Natural killer cell treated with Interleukin-12 subunit alpha and Interleukin-12 subunit beta and Interleukin-15 and Interleukin-18, amount 100 ng/mL, for 72 hours (primary cell): ENCODE measurements around the gene YES1. TPM values are rescaled to one million over a fixed set of nuclear protein-coding genes. Genes with fewer than 3 reads are reported as not detected.
"Not testable (repeated sequence)": the region's sequence is repeated elsewhere in the genome, so short reads cannot be mapped to it uniquely, and the experiment has no call there.

Experiments used
- ATAC-seq, 2 donors: fragments of 150-1000 bp; cut with Tn5 transposase in 1 of 2; sonication (Bioruptor Pico), chemical (Tn5 transposase) in 1 of 2; 2 replicates each; pipeline ENCODE4 v1.10.0; 2021
- DNase-seq: peaks from one replicate; pipeline ENCODE4 v3.0.0; 2022; ENCODE audit warnings: low spot score
- H3K27ac Mint-ChIP-seq, 2 donors: 1 replicate in 1 of 2; 2 replicates in 1 of 2; pipeline ENCODE4 v1.8.0; 2022; ENCODE audit warnings: mixed read lengths in 2 of 2, mild to moderate bottlenecking in 1 of 2, moderate library complexity in 1 of 2
- H3K27me3 Mint-ChIP-seq, 2 donors: 1 replicate in 1 of 2; 2 replicates in 1 of 2; pipeline ENCODE4 v1.8.0; 2022; ENCODE audit warnings: mixed read lengths in 2 of 2
- H3K36me3 Mint-ChIP-seq: one replicate; pipeline ENCODE4 v1.8.0; 2022; ENCODE audit warnings: mixed read lengths
- H3K4me1 Mint-ChIP-seq, 2 donors: 1 replicate in 1 of 2; 2 replicates in 1 of 2; pipeline ENCODE4 v1.8.0; 2022; ENCODE audit warnings: low read depth in 2 of 2, mixed read lengths in 2 of 2, mild to moderate bottlenecking in 1 of 2
- H3K4me3 Mint-ChIP-seq: one replicate; pipeline ENCODE4 v1.8.0; 2022; ENCODE audit warnings: mixed read lengths
- H3K9me3 Mint-ChIP-seq: 2 replicates; pipeline ENCODE4 v1.8.0; 2022; ENCODE audit warnings: mixed read lengths
- total RNA-seq, 2 donors: library from RNA; stranded (reverse); gene quantifications; one replicate each; pipeline ENCODE4 v1.2.3, GENCODE V29; 2022

Gene YES1
- total RNA-seq, 2 donors from 2014 or later, result 30.8 to 33.3 TPM

GRCh38 chr18:813172-814071 lies 1.4 kb upstream of the YES1 start:
- Mint-ChIP-seq H3K9me3 (no peaks in the 10 kb centered on the region), H3K4me1 (peaks cover 62 to 66% of the 10 kb centered on the region in 2 donors), H3K27ac (peak overlapping the region; percentile 99 to 100), H3K4me3 (peak overlapping the region; percentile 92), H3K36me3 (peaks cover 9% of the 10 kb centered on the region), H3K27me3 (no peaks in the 10 kb centered on the region)
- ATAC-seq (peak; percentile 25 to 52), DNase-seq (no peak)

DNA sequence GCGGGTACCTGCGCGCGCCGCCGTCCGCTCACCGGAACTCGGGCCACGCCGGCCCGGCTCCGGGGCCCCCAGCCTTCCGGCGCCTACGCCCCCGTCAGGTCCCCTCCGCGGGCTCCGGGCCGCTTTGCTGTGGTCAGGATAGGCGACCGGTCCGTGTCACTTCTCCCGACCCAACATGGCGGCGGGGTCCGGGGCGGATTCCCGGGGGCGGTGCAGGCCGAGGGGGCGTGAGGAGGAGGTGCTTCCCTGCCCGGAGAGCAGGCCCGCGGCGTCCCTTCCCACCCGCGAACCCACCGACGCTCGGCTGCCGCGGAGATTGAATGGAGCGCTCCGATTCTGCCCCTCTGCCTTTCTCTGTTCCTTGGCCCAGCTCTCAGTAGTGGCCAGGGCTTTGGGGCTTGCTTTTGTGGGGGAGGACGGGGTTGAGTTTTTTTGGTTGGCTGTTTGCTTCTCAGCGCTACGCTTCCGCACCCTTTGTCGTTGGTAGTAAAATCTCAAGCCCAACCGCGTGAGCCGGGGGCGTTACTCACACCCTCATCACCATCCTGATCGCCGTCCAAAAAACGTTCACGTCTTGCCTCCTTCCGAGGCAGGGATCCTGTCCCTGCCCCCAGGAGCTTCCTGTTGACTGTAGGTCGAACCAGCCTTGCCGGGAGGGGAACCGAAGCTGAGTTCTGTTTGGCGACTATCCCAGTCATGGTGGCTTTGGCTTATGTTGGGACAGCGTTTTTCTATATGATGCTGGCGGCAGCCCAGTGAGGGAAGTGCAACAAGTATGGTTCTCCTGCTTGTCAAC lies 532 bp upstream of the YES1 start:
- no peaks in the 10 kb centered on the region for H3K27me3 Mint-ChIP-seq
- peak overlapping the region; percentile 99 to 100 for H3K27ac Mint-ChIP-seq
- H3K36me3 Mint-ChIP-seq, result peaks cover 9% of the 10 kb centered on the region
- peak overlapping the region; percentile 92 for H3K4me3 Mint-ChIP-seq
- peaks cover 71 to 74% of the 10 kb centered on the region in 2 donors for H3K4me1 Mint-ChIP-seq
- H3K9me3 Mint-ChIP-seq, result no peaks in the 10 kb centered on the region
- DNase-seq, result peak; percentile 90
- peak; percentile 74 to 82 for ATAC-seq

DNA sequence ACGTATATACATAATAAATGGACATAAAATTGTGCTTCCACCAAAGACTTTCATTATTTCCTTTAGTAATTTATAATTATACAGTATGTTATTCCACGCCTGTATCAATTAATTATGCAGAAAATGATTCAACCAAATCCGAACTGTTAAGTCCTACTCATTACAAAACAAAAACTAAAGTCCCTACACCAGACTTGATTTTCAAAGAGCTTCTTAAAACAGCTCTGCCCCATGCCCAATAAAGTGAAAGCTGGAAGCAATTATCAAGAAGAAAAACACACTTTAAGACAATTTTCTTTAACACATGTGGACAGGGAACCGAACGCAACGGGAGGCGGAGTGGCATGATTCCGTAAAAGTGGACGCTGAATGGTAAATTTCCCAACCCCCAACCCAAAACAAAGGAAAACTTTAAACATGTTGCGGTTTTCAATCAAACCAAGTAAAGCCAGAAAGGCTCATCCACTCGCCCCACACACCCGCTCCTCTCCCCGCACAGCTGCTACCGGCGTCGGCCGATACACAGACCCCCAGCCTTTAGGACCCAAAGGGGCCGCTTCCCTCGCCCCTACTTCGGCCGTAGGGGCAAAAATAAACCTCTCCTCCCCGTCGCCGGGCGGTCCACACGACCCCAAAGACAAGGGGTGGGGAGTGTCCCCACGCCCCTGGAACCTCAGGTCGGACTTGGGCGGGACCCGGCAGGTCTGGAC lies 705 bp downstream of the YES1 start:
- H3K27me3 Mint-ChIP-seq, result no peaks in the 10 kb centered on the region
- H3K4me3 Mint-ChIP-seq, result peak overlapping the region; percentile 89
- no peaks in the 10 kb centered on the region for H3K9me3 Mint-ChIP-seq
- H3K27ac Mint-ChIP-seq, result peak overlapping the region; percentile 97 to 98
- ATAC-seq (no peak), DNase-seq (no peak)
- H3K36me3 Mint-ChIP-seq, result peaks cover 9% of the 10 kb centered on the region
- H3K4me1 Mint-ChIP-seq, result peaks cover 76 to 79% of the 10 kb centered on the region in 2 donors

DNA sequence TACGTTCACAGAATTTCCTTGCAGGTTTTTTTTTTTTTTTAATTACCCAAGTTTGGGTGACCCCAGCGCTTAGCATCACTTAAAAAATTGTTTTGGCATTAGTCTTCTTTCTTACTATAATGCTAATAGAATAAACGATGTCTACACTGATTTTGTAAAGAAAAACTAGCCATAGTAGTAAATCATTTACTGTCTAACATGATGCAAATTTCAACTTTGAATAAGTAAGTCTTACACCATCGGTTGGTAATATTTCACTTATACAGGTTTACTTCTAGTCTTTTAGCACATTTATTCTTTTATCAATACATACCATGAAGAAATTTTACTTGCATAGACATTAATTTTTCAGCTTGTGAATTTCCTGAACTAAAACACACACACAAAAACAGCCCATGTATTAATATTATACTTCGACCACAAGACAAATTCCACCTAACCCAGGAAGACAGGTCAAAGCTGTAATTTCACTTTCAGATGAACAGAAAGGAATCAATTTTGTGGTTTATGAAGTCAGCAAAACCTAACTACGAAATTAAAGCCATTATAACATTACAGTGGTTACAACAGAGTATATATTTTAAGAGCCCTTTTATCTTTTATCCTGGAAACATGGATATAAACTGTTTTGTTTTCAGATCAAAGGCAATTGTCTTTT lies 1.9 kb downstream of the YES1 start:
- H3K27me3 Mint-ChIP-seq, result no peaks in the 10 kb centered on the region
- H3K4me1 Mint-ChIP-seq, result peaks cover 75 to 80% of the 10 kb centered on the region in 2 donors
- DNase-seq, result no peak
- H3K27ac Mint-ChIP-seq, result peak overlapping the region; percentile 97 to 98
- H3K36me3 Mint-ChIP-seq, result peaks cover 9% of the 10 kb centered on the region
- ATAC-seq, result no peak
- H3K9me3 Mint-ChIP-seq, result no peaks in the 10 kb centered on the region
- peak overlapping the region; percentile 89 for H3K4me3 Mint-ChIP-seq

- not testable (repeated sequence) for ATAC-seq, H3K36me3 Mint-ChIP-seq, DNase-seq, H3K27me3 Mint-ChIP-seq, H3K9me3 Mint-ChIP-seq
- H3K4me1 Mint-ChIP-seq, result peaks cover 67 to 75% of the 10 kb centered on the region in 2 donors
- H3K27ac Mint-ChIP-seq, result peak overlapping the region; percentile 97 to 98
- H3K4me3 Mint-ChIP-seq, result peak overlapping the region; percentile 89
Measured at GRCh38 chr18:809228-809627, 2.8 kb downstream of the YES1 start.

DNA sequence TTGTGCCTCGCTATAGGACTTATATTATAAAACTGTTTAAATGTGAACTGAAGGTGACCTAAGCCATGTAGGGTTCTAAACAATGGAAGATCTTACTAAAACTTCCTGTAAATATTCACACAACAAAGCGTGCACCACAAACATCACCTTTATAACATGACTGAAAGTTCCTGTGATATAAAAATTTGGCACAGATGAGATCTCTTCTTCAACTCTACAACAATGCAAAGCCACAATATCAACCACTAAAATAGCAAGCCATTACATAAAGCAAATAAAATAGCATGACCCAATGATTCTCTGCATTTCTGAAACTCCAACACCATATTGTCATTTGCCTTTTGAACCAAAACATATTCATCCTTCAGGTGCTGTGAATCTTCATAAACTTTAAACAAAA lies 3.5 kb downstream of the YES1 start:
- Mint-ChIP-seq H3K4me1 (peaks cover 60 to 70% of the 10 kb centered on the region in 2 donors), H3K36me3 (peaks cover 9% of the 10 kb centered on the region), H3K27ac (peak overlapping the region; percentile 97 to 98), H3K4me3 (peak overlapping the region; percentile 70), H3K27me3 (no peaks in the 10 kb centered on the region), H3K9me3 (no peaks in the 10 kb centered on the region)
- ATAC-seq (no peak), DNase-seq (no peak)

- Mint-ChIP-seq H3K27me3 (no peaks in the 10 kb centered on the region), H3K4me1 (peaks cover 60 to 70% of the 10 kb centered on the region in 2 donors), H3K4me3 (peak overlapping the region; percentile 70), H3K9me3 (no peaks in the 10 kb centered on the region), H3K27ac (peak overlapping the region; percentile 97 to 98), H3K36me3 (peaks cover 9% of the 10 kb centered on the region)
- ATAC-seq, result no peak
- DNase-seq, result no peak
Measured at GRCh38 chr18:808086-808485, 4.0 kb downstream of the YES1 start.

DNA sequence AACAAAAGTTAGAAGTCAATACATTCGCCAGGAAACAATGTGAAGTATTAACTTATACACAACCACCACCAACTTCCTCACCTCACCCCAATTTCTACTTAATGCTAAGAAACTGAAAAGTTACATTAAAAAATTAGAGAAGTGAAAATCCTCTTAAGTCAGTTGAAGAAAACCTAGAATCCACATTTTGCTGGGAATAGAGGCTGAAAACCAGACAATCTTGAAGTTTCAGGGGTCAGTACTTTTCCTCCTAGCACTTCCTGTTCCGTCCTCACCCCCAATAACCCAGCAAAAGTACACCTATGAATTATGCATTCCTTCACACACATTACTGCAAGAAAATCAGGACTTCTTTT lies 6.3 kb downstream of the YES1 start:
- peak overlapping the region; percentile 79 for H3K4me3 Mint-ChIP-seq
- ATAC-seq (no peak), DNase-seq (no peak)
- H3K4me1 Mint-ChIP-seq, result peaks cover 61 to 74% of the 10 kb centered on the region in 2 donors
- H3K27ac Mint-ChIP-seq, result peak overlapping the region; percentile 82 to 98
- H3K36me3 Mint-ChIP-seq, result peaks cover 4% of the 10 kb centered on the region
- no peaks in the 10 kb centered on the region for H3K27me3 Mint-ChIP-seq
- H3K9me3 Mint-ChIP-seq, result no peaks in the 10 kb centered on the region

- H3K9me3 Mint-ChIP-seq, result no peaks in the 10 kb centered on the region
- DNase-seq, result no peak
- peaks cover 60 to 74% of the 10 kb centered on the region in 2 donors for H3K4me1 Mint-ChIP-seq
- ATAC-seq, result peak; percentile 65 to 79
- no peaks in the 10 kb centered on the region for H3K27me3 Mint-ChIP-seq
- peaks cover 8% of the 10 kb centered on the region for H3K36me3 Mint-ChIP-seq
- H3K4me3 Mint-ChIP-seq, result peak overlapping the region; percentile 79
- peak overlapping the region; percentile 82 to 98 for H3K27ac Mint-ChIP-seq
Measured at GRCh38 chr18:805008-805754, 6.9 kb downstream of the YES1 start.

DNA sequence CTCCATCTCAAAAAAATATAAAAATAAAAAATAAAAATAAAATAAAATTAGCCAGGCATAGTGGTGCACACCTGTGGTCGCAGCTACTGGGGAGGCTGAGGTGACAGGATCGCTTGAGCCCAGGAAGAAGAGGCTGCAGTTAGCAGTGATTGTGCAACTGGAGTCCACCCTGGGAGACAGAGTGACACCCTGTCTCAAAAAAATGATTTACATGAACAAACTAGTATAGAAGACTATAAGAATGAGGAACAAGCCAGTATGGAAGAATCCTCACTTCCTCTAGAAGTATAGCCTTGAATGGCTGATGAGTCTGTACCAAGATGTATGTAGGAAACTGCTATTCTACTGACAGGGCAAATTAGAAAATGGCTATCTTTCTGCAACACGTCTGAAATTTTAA lies 10.9 kb downstream of the YES1 start:
- Mint-ChIP-seq H3K36me3 (peaks cover 4% of the 10 kb centered on the region), H3K9me3 (no peaks in the 10 kb centered on the region), H3K4me1 (peaks cover 50 to 70% of the 10 kb centered on the region in 2 donors), H3K27me3 (no peaks in the 10 kb centered on the region), H3K27ac (peak overlapping the region; percentile 31 to 80), H3K4me3 (peak overlapping the region; percentile 47)
- DNase-seq (no peak), ATAC-seq (peak; percentile 41 to 42)

- no peak overlapping the region for H3K4me3 Mint-ChIP-seq
- H3K27me3 Mint-ChIP-seq, result no peaks in the 10 kb centered on the region
- ATAC-seq (no peak), DNase-seq (no peak)
- H3K27ac Mint-ChIP-seq, result peak overlapping the region; percentile 37 to 80
- H3K36me3 Mint-ChIP-seq, result peaks cover 4% of the 10 kb centered on the region
- H3K4me1 Mint-ChIP-seq, result peaks cover 51 to 70% of the 10 kb centered on the region in 2 donors
- no peaks in the 10 kb centered on the region for H3K9me3 Mint-ChIP-seq
Measured at GRCh38 chr18:799943-800342, 12.1 kb downstream of the YES1 start.

DNA sequence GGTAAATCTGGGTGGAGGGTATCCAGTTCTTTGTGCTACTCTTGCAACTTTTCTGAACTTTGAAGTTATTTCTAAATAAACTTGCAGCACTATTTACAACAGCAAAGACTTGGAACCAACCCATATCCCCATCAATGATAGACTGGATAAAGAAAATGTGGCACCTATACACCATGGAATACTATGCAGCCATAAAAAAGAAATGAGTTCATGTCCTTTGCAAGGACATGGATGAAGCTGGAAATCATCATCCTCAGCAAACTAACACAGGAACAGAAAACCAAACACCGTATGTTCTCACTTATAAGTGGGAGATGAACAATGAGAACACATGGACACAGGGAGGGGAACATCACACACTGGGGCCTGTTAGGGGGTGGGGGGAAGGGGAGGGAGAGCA lies 16.7 kb downstream of the YES1 start:
- H3K4me3 Mint-ChIP-seq, H3K9me3 Mint-ChIP-seq, H3K27me3 Mint-ChIP-seq, H3K36me3 Mint-ChIP-seq, ATAC-seq, DNase-seq: not testable (repeated sequence)
- Mint-ChIP-seq H3K4me1 (peaks cover 55 to 64% of the 10 kb centered on the region in 2 donors), H3K27ac (peak overlapping the region in 1 of 2 donors; percentile 40)
